Esophagus muscularis mucosa (tissue), 4 donors: ENCODE results near the gene INPP1. TPM values are rescaled to one million over a fixed set of nuclear protein-coding genes. Genes with fewer than 3 reads are reported as not detected.

Source experiments
- DNase-seq: peaks from one replicate; pipeline ENCODE4 v3.0.0-alpha.2; 2017; ENCODE audit errors: extremely low spot score
- H3K27ac ChIP-seq, 4 donors: fragments of 200-600 bp; sonication (generic); replicated peaks in 1 of 4; 1 replicate in 3 of 4; 2 replicates in 1 of 4; pipeline ENCODE4 v1.5.1; 2016 to 2019; ENCODE audit warnings: mild to moderate bottlenecking in 1 of 4
- H3K27me3 ChIP-seq, 4 donors: fragments of 200-600 bp; sonication (generic); one replicate each; pipeline versions ENCODE4 v1.5.1 to v1.6.0; 2016 to 2019
- H3K36me3 ChIP-seq, 4 donors: fragments of 200-600 bp; sonication (generic); one replicate each; pipeline ENCODE4 v1.5.1; 2016 to 2019
- H3K4me1 ChIP-seq, 4 donors: fragments of 200-600 bp; sonication (generic); one replicate each; pipeline ENCODE4 v1.5.1; 2016 to 2019
- H3K4me3 ChIP-seq, 4 donors: fragments of 200-600 bp; sonication (generic); 1 replicate in 2 of 4; 2 replicates in 2 of 4; pipeline ENCODE4 v1.5.1; 2016 to 2019; ENCODE audit warnings: mild to moderate bottlenecking in 4 of 4, moderate library complexity in 1 of 4
- H3K9me3 ChIP-seq, 4 donors: fragments of 200-600 bp; sonication (generic); 1 replicate in 3 of 4; 2 replicates in 1 of 4; pipeline ENCODE4 v1.5.1; 2016 to 2019
- CTCF ChIP-seq, 3 experiments: fragments of 200-600 bp in 2 of 3; fragments of 450-650 bp in 1 of 3; sonication (generic) in 2 of 3; IDR thresholded peaks; one replicate each; pipeline ENCODE4 v1.5.1; 2017 to 2019; ENCODE audit warnings: antibody characterized with exemption in 3 of 3, mild to moderate bottlenecking in 2 of 3, moderate library complexity in 1 of 3
- EP300 ChIP-seq: sonication (generic); formaldehyde crosslinking; IDR thresholded peaks from one replicate; pipeline ENCODE4 v1.6.1; 2017; ENCODE audit warnings: antibody characterized with exemption
- POLR2A ChIP-seq: fragments of 450-650 bp; IDR thresholded peaks from one replicate; pipeline ENCODE4 v1.6.1; 2017; ENCODE audit warnings: antibody characterized with exemption, moderate library complexity, mild to moderate bottlenecking, low read depth
- POLR2AphosphoS5 ChIP-seq, 2 donors: sonication (generic); formaldehyde crosslinking; IDR thresholded peaks; one replicate each; pipeline ENCODE4 v1.6.1; 2017; ENCODE audit warnings: antibody characterized with exemption in 2 of 2
- WGBS: methylation state at CpG from one replicate; pipeline ENCODE4 v1.1.5; 2018; 5-methylcytosine and 5-hydroxymethylcytosine counted together
- intact Hi-C: fragments of 100-400 bp; cut with DNase I; formaldehyde crosslinking; loops from one replicate; pipeline ENCODE4 v1.15.1; 2023
- total RNA-seq, 4 donors: library from RNA; depleted of rRNA; stranded (reverse); fragments of >200 nt; gene quantifications; one replicate each; pipeline versions ENCODE4 v1.1.0 to v1.2.1, GENCODE V29; 2016

The INPP1 gene
- total RNA-seq, 4 donors from 2014 or later = 17.1 to 23.6 (median 21.0) TPM

DNA sequence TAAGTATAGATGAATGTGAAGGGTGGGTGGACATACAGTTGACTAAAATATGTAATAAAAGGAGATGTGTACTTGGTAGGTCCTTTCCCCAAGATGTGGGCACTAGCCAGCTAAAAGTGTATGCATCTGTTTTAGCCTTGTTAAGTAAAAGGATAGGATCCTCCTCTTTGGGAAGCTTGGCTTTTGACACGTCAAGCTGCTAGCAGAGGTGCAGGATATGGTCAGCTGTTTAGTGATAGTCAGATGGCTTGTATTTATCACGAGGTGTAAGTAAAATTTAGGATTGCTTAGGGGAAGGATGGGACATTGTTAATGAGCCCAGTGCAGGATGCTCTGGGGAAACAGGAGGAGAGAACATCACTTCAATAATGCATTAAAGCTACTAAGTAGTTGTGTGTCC lies 66.2 kb downstream of the INPP1 start:
- H3K27me3 ChIP-seq = no peaks in the 10 kb centered on the region
- TF ChIP-seq EP300 = no peak
- no peak for TF ChIP-seq CTCF (IDR thresholded peaks at IDR 0.05)
- H3K4me1 ChIP-seq = peaks cover 18 to 64% (median 53%) of the 10 kb centered on the region in 4 donors
- H3K9me3 ChIP-seq = no peaks in the 10 kb centered on the region
- H3K36me3 ChIP-seq = no peaks in the 10 kb centered on the region
- H3K27ac ChIP-seq = peak overlapping the region; percentile 87 to 92 (median 90)
- WGBS = 32% methylated on average over 2 of the region's 2 CpGs
- H3K4me3 ChIP-seq = peak overlapping the region; percentile 86 to 92 (median 90)
- intact Hi-C loops = loop anchor here (5.0 kb wide), 1 partner anchor 98 kb away; no protein-coding TSS in a partner anchor
- DNase-seq = no peak

DNA sequence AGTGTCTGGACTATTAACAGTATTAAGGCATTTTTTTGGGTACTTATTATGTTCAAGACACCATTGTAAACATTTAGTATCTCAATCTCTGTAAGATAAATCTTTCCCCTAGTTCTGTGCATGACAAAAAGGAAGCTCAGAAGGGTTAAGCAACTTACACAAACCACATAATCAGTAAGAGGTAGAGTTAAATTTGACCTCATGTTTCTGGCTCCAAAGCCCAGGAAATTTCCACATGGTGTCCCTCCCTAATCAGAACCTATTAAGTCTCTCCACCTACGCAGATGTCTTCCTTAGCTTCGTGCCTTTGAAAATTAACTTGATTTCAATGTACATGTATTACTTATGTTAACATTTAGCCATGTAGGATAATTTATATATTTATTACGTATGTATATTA lies 66.8 kb downstream of the INPP1 start:
- Histone ChIP-seq H3K27ac (peak overlapping the region in 1 of 4 donors; percentile 87), H3K36me3 (no peaks in the 10 kb centered on the region), H3K9me3 (no peaks in the 10 kb centered on the region), H3K27me3 (no peaks in the 10 kb centered on the region), H3K4me1 (peaks cover 18 to 64% (median 56%) of the 10 kb centered on the region in 4 donors), H3K4me3 (no peak overlapping the region)
- intact Hi-C loops = no loop called here
- no peak for TF ChIP-seq POLR2A
- no peak for TF ChIP-seq EP300
- TF ChIP-seq POLR2AphosphoS5 (IDR thresholded peaks at IDR 0.05) = no peak
- TF ChIP-seq CTCF (IDR thresholded peaks at IDR 0.05) = no peak
- WGBS = 61% methylated on average over 3 of the region's 3 CpGs
- DNase-seq = no peak

DNA sequence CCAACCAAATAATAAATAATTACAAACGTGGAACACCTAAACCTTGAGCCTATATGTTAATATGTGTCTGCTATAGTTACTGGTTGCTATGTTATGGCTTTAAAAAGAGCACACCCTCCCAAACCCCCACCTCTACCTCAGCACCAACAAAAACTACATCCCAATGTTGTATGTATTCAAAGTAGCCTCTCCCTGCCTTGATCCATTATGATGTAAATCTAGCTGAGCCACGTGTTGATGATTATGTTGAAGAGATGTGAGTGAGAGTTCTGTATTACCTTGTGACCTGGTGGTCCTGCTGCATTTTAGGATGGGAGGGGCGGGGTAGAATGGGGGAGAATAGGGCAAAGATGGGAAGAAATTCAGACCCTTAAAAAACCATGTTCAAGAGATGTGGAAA lies 69.6 kb downstream of the INPP1 start:
- Histone ChIP-seq H3K27me3 (no peaks in the 10 kb centered on the region), H3K36me3 (no peaks in the 10 kb centered on the region), H3K27ac (no peak overlapping the region), H3K9me3 (no peaks in the 10 kb centered on the region), H3K4me3 (no peak overlapping the region), H3K4me1 (peaks cover 25 to 79% (median 73%) of the 10 kb centered on the region in 4 donors)
- TF ChIP-seq CTCF (IDR thresholded peaks at IDR 0.05) (no peak), EP300 (no peak), POLR2AphosphoS5 (IDR thresholded peaks at IDR 0.05) (no peak), POLR2A (no peak)
- intact Hi-C loops = no loop called here
- WGBS = 62% methylated on average over 3 of the region's 3 CpGs
- DNase-seq = no peak

DNA sequence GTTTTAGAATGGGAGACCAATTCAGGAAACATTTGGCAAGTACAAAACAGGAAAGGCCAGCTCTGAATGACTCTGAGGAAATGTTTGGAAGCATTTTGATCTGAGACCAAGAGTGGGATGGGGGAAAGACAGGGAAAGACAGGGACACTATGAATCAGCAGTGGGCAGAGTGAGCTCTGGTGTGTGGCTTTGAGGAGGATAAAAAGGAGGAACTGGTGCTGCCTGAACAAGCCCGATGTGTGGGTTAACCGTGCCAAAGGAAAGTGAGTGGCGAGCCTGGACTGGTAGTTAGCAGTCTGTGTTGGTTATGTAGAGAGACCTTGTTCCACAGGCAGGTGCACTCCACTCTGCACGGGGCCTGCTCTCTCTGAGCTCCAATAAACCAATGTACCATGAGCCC lies 70.0 kb downstream of the INPP1 start:
- H3K36me3 ChIP-seq = no peaks in the 10 kb centered on the region
- no peaks in the 10 kb centered on the region for H3K9me3 ChIP-seq
- no peaks in the 10 kb centered on the region for H3K27me3 ChIP-seq
- no peak overlapping the region for H3K27ac ChIP-seq
- no peak for DNase-seq
- intact Hi-C loops = no loop called here
- peaks cover 25 to 80% (median 76%) of the 10 kb centered on the region in 4 donors for H3K4me1 ChIP-seq
- TF ChIP-seq EP300 (no peak), POLR2AphosphoS5 (IDR thresholded peaks at IDR 0.05) (no peak), POLR2A (no peak), CTCF (IDR thresholded peaks at IDR 0.05) (no peak)
- WGBS = 59% methylated on average over 4 of the region's 4 CpGs
- no peak overlapping the region for H3K4me3 ChIP-seq

DNA sequence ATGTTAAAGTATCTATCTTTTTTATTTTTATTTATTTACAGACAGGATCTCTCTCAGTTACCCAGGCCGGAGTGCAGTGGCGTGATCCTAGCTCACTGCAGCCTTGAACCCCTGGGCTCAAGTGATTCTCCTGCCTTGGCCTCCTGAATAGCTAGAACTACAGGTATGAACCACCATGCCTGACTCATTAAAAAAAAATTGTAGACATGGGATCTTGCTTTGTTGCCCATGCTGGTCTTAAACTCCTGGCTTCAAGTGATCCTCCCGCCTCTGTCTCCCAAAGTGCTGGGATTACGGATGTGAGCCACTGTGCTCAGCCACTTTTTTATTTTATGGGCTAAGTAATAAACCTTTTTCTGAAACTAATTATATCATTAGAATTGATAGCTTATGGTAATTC lies 71.9 kb downstream of the INPP1 start:
- 99% methylated on average over 4 of the region's 4 CpGs for WGBS
- peaks cover 16 to 72% (median 69%) of the 10 kb centered on the region in 4 donors for H3K4me1 ChIP-seq
- H3K9me3 ChIP-seq = no peaks in the 10 kb centered on the region
- H3K36me3 ChIP-seq = no peaks in the 10 kb centered on the region
- TF ChIP-seq EP300 (no peak), POLR2A (no peak), CTCF (IDR thresholded peaks at IDR 0.05) (no peak), POLR2AphosphoS5 (IDR thresholded peaks at IDR 0.05) (no peak)
- no peak overlapping the region for H3K27ac ChIP-seq
- no peaks in the 10 kb centered on the region for H3K27me3 ChIP-seq
- intact Hi-C loops = no loop called here
- DNase-seq = no peak
- no peak overlapping the region for H3K4me3 ChIP-seq
